UCSD-AML1 (cell line): ENCODE data around the gene TADA2A.
A peak's percentile ranks its signal among the peaks of the same experiment; 100 is the strongest.

Experiments used
- DNase-seq: peaks from one replicate; lab custom pipeline; 2025; ENCODE audit not compliant: unreplicated experiment; lab: John Stamatoyannopoulos, UW

TADA2A gene, protein sequence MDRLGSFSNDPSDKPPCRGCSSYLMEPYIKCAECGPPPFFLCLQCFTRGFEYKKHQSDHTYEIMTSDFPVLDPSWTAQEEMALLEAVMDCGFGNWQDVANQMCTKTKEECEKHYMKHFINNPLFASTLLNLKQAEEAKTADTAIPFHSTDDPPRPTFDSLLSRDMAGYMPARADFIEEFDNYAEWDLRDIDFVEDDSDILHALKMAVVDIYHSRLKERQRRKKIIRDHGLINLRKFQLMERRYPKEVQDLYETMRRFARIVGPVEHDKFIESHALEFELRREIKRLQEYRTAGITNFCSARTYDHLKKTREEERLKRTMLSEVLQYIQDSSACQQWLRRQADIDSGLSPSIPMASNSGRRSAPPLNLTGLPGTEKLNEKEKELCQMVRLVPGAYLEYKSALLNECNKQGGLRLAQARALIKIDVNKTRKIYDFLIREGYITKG

DNA sequence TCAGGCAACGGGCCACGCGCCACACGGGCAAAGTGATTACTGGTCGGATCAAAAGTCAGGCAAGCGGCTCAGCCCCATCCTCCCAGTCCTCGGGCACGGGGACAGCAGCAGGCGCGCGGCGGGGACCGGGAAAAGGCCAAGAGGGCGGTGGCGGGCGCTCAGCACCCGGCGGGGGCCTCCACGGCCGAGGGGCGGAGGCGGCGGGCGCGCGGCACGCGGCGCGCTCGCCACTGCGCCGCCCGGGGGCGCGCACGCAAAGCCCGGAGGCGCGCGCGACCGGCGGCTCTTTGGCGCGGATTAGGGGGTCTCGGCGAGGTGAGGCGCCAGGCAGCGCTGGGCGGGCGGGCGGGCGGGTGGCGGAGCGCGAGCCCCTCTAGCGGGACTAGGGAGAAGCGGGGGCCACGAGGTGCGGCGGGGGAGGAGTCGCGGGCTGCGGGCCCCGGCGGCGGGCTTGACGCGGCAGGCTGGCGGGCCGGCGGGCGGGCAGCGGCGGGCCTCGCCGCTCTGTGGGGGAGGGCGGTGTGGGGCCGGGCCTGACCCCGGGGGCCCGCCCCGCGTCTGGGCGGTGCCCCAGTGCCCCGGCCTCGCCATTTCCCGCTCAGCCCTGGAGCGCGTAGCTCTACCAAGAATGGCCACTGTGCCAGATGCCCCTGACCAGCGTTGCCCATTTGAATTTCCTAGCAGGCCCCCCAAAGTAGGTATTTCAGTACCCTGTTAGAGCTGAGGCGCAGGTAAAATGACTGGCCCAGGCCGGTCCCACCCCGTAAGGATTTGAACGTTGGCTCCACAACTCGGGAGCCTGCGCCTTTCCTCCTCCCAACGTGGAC lies at the start of gene TADA2A, which contains the start of gene ACACA:
TSS of gene TADA2A (plus strand) at position 252 of the 827 bp plus-strand sequence. CDS start 4,480 bp downstream, outside the sequence.
TSS of gene ACACA (minus strand) at position 202 of the 827 bp plus-strand sequence. CDS start 537 bp downstream, outside the sequence.
- peak; percentile 88 for DNase-seq

DNA sequence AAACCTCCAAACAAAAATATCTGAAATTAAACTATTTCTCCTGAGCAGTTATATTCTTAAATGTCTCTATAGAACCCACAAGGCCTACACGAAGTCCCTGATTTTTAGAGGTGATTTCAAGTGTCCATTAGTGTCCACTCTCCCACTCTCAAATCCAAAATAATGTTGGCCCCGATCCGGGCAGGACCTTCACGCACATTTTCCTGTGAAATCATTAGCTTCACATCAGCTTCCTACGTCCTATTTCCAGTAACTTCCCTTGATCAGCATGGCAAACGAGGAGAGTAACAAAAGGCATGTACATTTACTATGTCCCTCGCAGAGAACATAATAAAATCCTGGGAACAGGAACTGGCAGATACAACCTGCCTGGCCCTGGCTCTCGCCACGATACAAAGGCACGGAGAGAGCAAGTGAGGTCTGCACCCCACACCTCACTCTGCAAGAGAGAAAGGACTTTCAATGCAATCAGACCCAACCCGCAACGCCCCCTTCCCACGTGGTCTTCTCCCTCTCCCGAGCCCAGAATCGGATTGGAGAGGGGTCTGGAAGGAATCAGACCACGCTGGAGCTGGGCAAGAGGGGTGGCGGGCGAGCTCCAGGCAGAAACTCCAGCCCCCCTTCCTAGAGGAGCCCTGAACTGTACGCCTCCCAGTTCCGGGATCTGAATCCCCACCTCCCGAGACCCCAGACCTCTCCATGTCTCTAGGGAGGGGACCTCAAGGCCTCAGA lies 48.4 kb upstream of the TADA2A start:
- peak; percentile 63 for DNase-seq

DNA sequence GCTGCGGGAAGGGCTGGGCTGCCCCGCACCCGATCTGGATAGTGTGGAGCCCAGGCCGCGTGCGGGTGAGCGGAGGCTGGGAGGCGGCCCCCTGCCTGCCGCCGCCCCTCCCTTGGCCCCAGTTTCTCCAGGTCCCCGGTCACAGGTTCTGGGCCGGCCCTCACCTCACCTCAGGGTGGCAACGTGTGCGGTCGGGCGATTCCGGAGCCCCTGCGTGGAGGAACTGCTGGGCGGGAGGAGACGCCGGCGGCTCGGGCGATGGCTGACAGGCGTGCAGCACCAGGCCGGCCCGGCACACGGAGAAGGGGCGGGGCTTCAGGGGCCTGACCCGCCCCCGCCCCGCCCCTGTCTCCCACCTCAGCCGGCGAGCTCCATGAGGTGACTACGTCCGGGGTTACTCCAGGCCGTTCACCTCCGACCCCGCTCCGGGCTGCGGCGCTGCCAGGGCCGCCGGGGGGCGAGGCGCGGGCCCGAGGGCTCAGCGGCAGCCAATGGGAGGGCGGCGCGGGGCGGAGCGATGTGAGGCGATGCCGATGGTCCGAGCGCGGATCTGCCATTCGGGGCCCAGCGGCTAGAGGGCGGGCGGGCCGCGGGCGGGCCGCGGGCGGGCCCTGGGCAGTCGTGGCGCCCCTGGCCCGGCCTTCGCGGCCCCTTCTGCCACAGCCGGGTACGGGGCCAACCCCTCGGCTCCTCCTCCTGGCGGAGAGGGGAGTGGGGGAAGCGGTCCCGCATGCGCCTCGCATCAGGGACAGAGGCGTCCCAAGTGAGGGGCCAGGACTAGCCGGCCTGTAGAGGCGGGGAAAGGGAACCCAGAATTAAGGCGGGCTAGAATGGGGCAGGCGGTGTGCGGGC lies 47.6 kb upstream of the TADA2A start:
- peak; percentile 98 for DNase-seq

DNA sequence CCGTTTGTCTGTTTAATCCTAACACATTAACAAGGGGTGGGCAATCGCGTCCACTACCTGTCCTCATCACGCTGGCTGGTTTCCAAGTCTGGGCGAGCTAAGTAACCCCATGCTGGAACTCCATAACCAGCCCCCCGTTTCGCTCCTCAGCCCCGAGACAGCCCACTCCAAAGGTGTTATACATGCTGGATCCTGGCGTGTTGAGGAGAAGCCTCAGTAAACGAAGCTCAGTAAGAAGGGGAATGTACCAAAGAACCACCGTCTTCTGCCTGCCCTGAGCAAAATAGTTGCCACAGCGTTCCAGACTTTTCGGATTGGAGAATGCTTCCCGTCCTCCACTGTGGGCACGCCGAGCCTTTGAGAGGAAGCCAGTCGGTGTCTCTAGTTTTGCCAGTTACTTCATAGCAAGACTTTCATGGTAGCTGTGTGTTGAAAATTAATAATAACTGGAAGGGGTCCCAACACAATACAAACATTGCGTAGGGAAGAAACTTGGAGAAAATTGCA lies 47.0 kb upstream of the TADA2A start:
- DNase-seq: no peak

DNA sequence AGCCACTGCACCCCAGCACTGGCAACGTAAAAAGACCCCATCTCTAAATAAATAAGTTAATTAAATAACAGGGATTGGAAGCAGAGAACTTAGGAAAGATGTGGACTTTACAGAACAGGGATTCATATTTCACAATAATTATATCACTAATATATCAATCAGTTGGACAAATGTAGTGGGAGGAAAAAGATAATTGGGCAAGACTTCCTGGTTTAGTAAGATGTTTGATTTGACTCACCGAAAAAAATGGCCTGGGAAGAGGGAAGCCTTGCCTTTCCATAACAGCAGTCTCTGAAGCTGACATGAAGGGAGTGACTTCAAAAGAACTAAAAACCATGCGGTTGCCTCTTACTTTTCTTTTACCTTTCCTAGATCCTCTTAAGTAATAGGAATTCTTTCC lies 46.1 kb upstream of the TADA2A start:
- DNase-seq: no peak

DNA sequence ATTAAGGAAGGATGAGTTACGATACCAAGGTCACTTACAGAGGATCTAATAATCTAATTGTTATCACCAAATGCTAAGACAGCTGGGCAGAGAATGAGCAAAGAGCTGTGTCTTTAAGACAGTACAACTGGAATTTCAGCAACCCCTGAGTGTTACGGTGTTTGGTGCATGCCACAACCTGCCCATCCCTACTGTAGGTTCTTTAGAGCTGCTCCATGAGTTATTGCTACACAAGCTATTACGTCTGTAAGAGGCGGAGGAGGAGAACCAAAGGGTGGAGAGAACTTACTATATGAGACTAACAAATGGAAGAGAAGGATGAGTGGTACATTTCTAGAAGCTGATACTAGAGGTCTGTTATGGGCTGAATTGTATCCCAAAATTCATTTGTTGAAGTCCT lies 45.1 kb upstream of the TADA2A start:
- DNase-seq: no peak

DNA sequence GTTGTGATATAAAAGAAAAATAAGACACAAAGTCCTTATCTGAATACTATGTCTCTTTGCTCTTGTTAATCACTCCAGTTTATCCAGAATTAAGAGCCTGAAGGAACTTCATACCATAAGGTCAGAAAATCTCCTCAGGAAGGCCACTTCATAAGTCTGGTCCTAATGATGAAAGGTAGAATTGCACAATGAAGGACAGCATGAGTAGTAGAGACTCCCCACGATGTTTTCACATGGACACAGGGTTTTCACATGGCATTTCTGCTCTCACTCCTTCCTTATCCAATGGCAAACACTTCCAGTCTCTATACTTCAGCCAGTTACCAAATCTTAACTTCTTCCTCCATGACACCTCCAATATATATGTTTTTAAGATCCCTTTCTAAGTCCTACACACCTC lies 41.1 kb upstream of the TADA2A start:
- no peak for DNase-seq

DNA sequence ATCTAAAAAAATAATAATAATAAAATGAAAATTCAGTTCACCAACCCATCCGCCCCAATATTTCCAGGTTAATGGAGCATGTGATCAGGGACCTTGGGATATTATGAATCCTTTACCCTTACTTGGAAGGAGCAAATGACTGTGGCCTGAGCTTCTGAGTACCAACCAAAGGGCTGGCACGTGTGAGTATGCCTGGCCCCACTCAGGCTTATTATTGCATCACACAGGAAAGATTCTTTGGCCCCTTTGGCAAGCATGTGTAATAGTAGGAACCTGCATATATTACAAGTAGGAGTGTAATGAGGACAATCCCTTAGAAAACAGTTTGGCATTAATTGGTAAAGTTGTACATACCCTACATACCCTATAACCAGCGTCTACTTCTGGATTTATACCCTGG lies 38.1 kb upstream of the TADA2A start:
- DNase-seq: no peak

DNA sequence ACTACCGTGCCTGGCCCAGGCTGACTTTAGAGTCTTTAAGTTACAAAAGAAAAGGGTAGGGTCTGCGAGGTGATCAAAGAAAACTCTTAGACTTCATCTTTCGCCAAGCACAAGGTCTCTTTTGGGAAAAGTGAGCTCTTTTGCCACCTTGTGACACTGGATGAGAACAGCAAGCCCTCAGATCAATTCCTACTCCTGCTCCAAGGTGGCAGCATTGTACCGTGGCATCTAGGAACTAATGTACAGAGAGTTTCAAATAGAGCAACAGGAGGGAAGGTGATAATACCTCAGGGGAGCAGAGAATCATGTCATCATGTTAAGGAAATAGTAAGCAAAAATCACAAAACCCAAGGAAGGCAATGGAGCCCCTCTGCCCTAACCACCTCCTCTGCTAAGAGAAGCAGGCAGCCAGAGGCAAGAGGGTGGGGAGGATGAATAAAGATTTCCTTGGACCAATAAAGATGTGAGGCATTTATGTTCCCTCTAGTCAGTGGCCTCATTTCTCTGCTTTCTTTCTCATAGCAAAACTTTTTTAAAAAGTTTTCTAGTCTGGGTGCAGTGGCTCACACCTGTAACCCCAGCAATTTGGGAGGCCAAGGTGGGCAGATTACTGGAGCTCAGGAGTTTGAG lies 33.0 kb upstream of the TADA2A start:
- peak; percentile 62 for DNase-seq

DNA sequence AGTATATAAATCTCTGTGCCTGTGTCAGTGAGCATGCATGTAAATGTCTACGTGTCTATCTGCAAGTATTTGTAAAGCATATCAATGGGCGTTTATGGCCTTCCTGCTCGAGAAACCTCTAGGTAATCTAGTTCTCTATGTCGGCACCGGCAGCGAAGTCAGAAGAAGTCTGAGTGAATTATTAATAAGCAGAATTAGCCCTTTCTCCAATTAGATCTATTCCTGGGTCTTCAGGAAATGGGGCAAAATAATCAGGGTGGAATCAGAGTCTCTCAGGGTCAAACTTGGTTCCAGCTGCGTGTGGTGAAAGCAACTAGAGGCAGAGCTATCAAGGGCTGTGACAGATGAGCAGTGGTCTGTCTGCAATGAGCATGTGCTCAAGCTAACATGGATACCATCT lies 31.0 kb upstream of the TADA2A start, which contains the start of gene C17orf78:
TSS of gene C17orf78 (plus strand) at position 280 of the 400 bp plus-strand sequence. CDS start at position 388, 108 bp downstream.
- DNase-seq: no peak

DNA sequence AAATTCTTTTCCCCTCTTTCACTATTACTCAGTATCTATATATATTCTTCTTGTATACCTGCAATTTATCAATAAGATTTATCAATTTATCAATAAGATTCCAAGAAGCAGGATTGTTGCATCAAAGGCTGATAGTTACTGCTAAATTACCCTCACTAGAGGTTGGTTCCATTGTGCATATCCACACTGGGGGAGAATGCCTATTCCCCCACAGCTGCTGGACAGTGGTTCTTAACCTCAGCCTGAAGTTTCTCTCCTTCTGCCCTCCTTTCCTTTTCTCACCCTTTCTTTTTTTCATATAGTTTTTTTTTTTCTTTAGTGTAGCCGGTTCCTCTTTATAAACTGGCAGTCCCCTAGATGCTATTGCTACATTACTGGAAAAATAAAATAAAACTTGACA lies 24.6 kb upstream of the TADA2A start:
- no peak for DNase-seq

DNA sequence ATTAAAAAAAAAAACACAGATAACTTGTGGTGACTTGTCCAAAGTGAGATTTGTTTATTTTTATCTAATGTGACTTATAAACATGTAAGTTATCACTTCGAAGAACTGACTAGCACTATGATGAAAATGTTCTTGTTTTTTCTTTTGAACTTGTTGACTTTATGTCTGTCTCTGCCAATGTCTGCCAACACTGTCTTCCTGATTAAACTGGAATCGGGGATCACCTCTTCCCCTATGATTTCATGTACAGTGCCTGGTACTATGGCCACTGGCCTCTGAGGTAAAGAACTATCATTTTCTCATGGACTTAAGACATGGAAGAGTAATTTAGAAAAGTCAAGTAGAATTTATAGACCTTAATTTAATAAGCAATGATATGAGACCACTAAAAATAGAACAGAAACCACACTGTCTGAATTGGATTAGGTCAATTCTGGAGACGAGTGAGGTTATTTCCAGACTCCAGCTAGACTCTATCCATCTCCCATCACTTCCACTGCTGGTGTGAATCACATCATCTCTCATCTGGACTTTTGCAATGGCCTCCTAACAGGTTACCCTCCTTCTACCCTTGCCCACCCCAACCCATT lies 22.0 kb upstream of the TADA2A start:
- DNase-seq: no peak

DNA sequence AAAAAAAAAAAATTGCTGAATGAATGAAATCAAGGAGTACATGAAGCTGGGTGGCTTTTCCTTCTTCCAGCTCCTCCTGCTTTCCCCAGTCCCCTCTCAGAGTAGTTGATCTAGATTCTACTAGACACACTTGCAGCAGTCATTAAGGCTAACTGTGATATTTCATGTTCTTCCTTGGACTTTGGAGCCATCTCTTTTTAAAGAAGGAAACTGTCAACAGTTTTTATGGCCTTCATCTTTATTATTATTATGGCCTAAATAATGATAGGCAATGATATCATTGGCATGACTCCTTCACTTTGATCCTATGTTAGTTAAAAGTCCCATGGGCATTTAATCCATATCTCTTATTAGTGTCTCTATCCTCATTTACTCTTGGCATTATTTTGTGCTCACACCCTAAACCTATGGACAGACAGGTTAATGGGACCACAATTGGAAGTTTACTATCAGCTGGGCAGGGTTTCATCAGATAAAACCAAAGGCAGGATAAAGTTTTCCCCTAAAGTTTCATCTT lies 21.2 kb upstream of the TADA2A start:
- no peak for DNase-seq

DNA sequence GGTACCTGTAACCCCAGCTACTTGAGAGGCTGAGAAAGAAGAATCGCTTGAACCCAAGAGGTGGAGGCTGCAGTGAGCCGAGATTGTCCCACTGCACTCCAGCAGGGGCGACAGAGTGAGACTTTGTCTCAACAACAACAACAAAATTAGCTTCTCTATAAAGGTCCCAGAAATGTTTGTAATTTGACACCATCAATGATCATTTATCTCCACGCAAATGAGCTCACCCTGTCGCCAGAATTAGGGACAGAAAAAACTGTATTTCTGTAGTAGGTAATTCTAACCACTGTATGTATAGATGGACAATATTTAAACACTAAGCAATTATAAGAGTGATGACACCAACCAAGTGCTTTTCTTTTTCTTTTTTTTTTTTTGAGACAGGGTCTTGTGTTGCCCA lies 20.2 kb upstream of the TADA2A start:
- DNase-seq: no peak

DNA sequence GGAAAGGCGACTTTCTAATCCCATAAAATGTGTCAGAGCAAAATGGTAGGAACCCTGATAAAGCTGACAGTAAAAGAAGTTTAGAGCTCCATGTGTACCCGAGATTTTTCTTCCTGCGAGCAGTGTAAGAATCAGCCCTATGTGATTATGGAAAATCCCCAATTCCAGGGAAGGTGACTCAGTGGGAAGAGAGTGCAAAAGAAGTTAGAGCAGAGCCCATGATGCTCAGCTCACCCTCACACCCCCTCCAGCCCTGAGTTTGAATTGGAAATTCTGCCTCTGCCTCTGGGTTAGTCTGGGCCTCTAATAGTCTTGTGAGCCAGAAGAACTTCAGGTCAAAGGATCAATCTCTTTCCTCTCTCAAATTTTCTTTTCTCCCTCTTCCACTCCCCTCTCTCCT lies 18.4 kb upstream of the TADA2A start:
- no peak for DNase-seq

DNA sequence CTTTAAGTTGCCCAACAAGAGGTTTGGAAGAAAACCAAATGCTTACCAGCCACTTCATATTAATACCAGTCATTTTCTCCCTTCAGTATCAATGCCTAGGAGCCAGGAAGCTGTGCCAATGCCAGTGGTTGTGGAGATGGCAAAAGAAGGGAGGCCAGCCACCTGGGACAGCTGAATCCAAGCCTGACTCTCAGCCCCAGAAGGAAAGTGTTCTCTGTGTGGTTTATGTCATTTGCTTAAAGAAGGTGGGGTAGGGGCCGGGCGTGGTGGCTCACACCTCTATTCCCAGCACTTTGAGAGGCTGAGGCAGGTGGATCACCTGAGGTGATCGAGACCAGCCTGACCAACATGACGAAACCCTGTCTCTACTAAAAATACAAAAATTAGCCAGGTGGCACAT lies 17.5 kb upstream of the TADA2A start:
- DNase-seq: no peak

DNA sequence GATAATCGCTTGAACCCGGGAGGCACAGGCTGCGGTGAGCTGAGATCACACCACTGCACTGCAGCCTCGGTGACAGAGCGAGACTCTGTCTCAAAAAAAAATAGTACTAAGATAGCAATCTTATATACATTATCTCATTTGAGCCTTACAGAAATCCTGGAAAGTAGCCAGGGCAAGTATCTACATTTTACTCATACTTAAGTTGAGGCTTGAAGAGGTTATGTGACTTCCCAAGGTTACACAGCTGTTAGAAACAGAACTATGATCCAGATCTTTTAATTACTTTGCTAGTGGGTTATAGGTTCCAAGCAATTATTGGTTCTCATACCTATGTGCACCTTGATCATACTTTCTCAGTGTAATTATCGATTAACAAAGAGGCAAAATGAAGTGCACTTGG lies 15.5 kb upstream of the TADA2A start:
- DNase-seq: no peak

DNA sequence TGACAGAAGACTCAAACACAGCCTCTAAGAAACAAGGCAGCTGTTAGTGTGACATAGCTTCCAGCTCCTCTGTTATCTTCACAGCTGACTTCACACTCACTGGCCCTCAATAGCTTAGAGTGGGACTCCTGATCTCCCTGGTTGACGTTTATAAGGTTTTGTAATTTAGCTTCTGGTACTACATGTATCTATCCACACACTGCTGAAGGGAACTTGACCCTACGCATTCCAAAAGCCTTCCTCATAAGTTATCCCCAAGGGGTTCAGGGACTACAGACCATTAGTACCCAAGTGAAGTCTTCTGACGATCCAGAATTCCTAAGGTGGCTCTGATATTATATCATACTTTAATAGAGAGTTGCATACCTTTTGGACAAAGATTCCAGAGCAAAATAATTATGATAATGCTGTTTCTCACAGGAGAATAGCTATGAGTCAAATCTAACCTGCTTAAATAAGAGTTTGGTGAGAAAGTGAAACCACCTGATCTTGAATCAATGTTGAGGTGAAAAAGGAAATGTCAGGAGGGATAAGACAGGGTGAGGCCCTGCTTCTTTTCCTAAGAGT lies 14.6 kb upstream of the TADA2A start:
- DNase-seq: no peak

DNA sequence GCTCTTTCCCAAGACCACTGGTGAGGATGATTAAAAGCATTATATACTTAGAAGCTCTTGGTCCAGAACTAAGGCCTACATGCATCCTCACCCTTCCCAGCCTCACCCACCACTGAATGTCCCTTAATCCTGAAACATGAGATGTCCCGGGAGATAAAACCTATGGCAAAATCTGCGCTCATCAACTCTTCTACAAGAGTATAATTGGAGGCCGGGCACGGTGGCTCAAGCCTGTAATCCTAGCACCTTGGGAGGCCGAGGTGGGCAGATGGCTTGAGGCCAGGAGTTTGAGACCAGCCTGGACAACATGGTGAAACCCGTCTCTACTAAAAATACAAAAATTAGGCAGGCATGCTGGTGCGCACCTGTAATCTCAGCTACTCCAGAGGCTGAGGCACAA lies 13.3 kb upstream of the TADA2A start:
- no peak for DNase-seq
